ENCODE data around the gene PRSS16. TPM values are rescaled to one million over a fixed set of nuclear protein-coding genes. Genes with fewer than 3 reads are reported as not detected.

PRSS16 gene
- total and polyA plus RNA-seq, 9 of the 15 experiments (the other 6 are each of a cell fraction or from before 2014, with no cell fraction given), result 4.5 to 21.3 (median 12.1) TPM

DNA sequence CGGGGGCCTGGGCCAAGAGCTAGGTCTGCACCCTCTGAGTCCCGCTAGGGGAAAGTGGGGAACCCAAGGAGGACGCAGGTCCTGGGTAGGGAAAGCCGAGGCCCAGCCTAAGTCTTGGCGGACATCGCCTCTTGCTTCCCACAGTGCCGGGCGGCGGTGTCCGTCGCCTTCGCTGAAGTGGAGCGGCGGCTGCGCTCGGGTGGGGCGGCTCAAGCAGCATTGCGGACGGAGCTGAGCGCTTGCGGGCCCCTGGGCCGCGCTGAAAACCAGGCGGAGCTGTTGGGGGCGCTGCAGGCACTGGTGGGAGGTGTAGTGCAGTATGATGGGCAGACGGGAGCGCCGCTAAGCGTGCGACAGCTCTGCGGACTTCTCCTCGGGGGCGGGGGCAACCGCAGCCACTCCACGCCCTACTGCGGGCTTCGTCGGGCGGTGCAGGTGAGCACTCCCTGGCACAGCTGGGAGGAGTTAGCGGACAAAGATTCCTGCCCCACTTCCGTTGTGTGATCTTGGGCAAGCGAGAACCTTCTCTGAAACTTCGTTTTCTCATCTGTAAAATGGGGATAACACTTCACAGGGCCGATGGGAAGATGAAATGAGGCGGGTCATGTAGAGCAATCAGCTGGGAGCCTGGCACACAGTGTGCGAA is 4.2 kb downstream of the PRSS16 start (continued):
- TF ChIP-seq KDM4B (IDR thresholded peaks at IDR 0.05; ENCODE audit: borderline replicate concordance in 2 of 2, low read depth in 1 of 2) (no peak; a peak in 1 of 4 replicates), ZNF717 (CRISPR knock-in tag; IDR thresholded peaks at IDR 0.05) (no peak), LEF1 (IDR thresholded peaks at IDR 0.05) (peak; percentile 38; the same call in 1 of the 2 replicates), NFRKB (IDR thresholded peaks at IDR 0.05; ENCODE audit: low read depth) (no peak), ZEB2 (IDR thresholded peaks at IDR 0.05) (peak; percentile 82), TOE1 (IDR thresholded peaks at IDR 0.05; ENCODE audit: borderline replicate concordance) (peak; percentile 62; the same call in 1 of the 2 replicates), TOE1 (CRISPR knock-in tag; IDR thresholded peaks at IDR 0.05; ENCODE audit: borderline replicate concordance, low read depth) (no peak), PML (IDR thresholded peaks at IDR 0.05; ENCODE audit: low read length) (no peak), ZNF282 (CRISPR knock-in tag; IDR thresholded peaks at IDR 0.05) (no peak), ZNF143 (CRISPR knock-in tag; IDR thresholded peaks at IDR 0.05) (peak; percentile 52; the same call in 1 of the 2 replicates), L3MBTL2 (IDR thresholded peaks at IDR 0.05) (peak; percentile 88), KLF16 (IDR thresholded peaks at IDR 0.05) (0 out of 2 replicates have a peak, but pooled peaks have one; percentile 35), HCFC1 (IDR thresholded peaks at IDR 0.05; ENCODE audit: low read depth, low read length) (peak; percentile 66), ERF (CRISPR knock-in tag; IDR thresholded peaks at IDR 0.05) (peak; percentile 3; the same call in 1 of the 2 replicates)
- TF ChIP-seq, protein P1, sequence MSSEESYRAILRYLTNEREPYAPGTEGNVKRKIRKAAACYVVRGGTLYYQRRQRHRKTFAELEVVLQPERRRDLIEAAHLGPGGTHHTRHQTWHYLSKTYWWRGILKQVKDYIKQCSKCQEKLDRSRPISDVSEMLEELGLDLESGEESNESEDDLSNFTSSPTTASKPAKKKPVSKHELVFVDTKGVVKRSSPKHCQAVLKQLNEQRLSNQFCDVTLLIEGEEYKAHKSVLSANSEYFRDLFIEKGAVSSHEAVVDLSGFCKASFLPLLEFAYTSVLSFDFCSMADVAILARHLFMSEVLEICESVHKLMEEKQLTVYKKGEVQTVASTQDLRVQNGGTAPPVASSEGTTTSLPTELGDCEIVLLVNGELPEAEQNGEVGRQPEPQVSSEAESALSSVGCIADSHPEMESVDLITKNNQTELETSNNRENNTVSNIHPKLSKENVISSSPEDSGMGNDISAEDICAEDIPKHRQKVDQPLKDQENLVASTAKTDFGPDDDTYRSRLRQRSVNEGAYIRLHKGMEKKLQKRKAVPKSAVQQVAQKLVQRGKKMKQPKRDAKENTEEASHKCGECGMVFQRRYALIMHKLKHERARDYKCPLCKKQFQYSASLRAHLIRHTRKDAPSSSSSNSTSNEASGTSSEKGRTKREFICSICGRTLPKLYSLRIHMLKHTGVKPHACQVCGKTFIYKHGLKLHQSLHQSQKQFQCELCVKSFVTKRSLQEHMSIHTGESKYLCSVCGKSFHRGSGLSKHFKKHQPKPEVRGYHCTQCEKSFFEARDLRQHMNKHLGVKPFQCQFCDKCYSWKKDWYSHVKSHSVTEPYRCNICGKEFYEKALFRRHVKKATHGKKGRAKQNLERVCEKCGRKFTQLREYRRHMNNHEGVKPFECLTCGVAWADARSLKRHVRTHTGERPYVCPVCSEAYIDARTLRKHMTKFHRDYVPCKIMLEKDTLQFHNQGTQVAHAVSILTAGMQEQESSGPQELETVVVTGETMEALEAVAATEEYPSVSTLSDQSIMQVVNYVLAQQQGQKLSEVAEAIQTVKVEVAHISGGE (CRISPR knock-in tag; IDR thresholded peaks at IDR 0.05), result peak in 1 of 3 experiments; percentile 74; a peak in 2 of 6 replicates
- TF ChIP-seq, protein P2, sequence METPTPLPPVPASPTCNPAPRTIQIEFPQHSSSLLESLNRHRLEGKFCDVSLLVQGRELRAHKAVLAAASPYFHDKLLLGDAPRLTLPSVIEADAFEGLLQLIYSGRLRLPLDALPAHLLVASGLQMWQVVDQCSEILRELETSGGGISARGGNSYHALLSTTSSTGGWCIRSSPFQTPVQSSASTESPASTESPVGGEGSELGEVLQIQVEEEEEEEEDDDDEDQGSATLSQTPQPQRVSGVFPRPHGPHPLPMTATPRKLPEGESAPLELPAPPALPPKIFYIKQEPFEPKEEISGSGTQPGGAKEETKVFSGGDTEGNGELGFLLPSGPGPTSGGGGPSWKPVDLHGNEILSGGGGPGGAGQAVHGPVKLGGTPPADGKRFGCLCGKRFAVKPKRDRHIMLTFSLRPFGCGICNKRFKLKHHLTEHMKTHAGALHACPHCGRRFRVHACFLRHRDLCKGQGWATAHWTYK (CRISPR knock-in tag; IDR thresholded peaks at IDR 0.05), result peak; percentile 27; the same call in 1 of the 2 replicates
- TF ChIP-seq, protein P3, sequence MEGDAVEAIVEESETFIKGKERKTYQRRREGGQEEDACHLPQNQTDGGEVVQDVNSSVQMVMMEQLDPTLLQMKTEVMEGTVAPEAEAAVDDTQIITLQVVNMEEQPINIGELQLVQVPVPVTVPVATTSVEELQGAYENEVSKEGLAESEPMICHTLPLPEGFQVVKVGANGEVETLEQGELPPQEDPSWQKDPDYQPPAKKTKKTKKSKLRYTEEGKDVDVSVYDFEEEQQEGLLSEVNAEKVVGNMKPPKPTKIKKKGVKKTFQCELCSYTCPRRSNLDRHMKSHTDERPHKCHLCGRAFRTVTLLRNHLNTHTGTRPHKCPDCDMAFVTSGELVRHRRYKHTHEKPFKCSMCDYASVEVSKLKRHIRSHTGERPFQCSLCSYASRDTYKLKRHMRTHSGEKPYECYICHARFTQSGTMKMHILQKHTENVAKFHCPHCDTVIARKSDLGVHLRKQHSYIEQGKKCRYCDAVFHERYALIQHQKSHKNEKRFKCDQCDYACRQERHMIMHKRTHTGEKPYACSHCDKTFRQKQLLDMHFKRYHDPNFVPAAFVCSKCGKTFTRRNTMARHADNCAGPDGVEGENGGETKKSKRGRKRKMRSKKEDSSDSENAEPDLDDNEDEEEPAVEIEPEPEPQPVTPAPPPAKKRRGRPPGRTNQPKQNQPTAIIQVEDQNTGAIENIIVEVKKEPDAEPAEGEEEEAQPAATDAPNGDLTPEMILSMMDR (IDR thresholded peaks at IDR 0.05 in 2 of 3, conservative IDR thresholded peaks at IDR 0.05 in 1 of 3; ENCODE audit: insufficient read depth in 2 of 3, low read depth in 1 of 3, low read length in 3 of 3), result peak; percentile 87 to 98 (median 95)
- TF ChIP-seq, protein P4, sequence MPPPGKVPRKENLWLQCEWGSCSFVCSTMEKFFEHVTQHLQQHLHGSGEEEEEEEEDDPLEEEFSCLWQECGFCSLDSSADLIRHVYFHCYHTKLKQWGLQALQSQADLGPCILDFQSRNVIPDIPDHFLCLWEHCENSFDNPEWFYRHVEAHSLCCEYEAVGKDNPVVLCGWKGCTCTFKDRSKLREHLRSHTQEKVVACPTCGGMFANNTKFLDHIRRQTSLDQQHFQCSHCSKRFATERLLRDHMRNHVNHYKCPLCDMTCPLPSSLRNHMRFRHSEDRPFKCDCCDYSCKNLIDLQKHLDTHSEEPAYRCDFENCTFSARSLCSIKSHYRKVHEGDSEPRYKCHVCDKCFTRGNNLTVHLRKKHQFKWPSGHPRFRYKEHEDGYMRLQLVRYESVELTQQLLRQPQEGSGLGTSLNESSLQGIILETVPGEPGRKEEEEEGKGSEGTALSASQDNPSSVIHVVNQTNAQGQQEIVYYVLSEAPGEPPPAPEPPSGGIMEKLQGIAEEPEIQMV (tag; conservative IDR thresholded peaks at IDR 0.05; ENCODE audit: low read depth), result peak; percentile 76

Measured in K562 (cell line).